PC-3 (cell line): ENCODE results near the gene CORO2B. TPM values are rescaled to one million over a fixed set of nuclear protein-coding genes. Genes with fewer than 3 reads are reported as not detected.

Experiments
- ATAC-seq: fragments of 200-7000 bp; cut with Tn5 transposase; 2 replicates; pipeline ENCODE4 v1.9.1; 2020; ENCODE audit warnings: mild to moderate bottlenecking, moderate library complexity
- BruUV-seq: library from RNA; stranded (reverse); fragments of 400-500 nt; replicated peaks from 2 replicates; lab custom pipeline; 2021; lab: Mats Ljungman, UMichigan
- CTCF ChIA-PET: fragments of 300-600 bp; sonication (Branson Sonifier 250); formaldehyde crosslinking; loops from one replicate; lab custom pipeline; 2022; ENCODE audit warnings: antibody characterized with exemption; lab: Charles Lee
- POLR2A ChIA-PET: fragments of 300-600 bp; sonication (Branson Sonifier 250); formaldehyde crosslinking; loops from one replicate; lab custom pipeline; 2022; ENCODE audit warnings: antibody characterized with exemption; ENCODE audit not compliant: unreplicated experiment; lab: Charles Lee
- DNase-seq: peaks from one replicate; pipeline ENCODE4 v3.0.0-alpha.2; 2015
- H2AFZ ChIP-seq: fragments of 300-600 bp; sonication (generic); 2 replicates; pipeline ENCODE4 v1.6.0; 2016; ENCODE audit warnings: antibody characterized with exemption, low read length
- H3F3A ChIP-seq: fragments of 300-600 bp; sonication (generic); one replicate; pipeline ENCODE4 v1.6.0; 2017; ENCODE audit warnings: antibody characterized with exemption, low read length, control low read depth, mild to moderate bottlenecking; ENCODE audit not compliant: unreplicated experiment
- H3K27ac ChIP-seq: fragments of 300-600 bp; sonication (generic); 2 replicates; pipeline ENCODE4 v1.5.1; 2016; ENCODE audit warnings: mild to moderate bottlenecking, low read length
- H3K27me3 ChIP-seq: fragments of 300-600 bp; sonication (generic); 2 replicates; pipeline ENCODE4 v1.6.1; 2016; ENCODE audit warnings: low read length, mixed read lengths
- H3K36me3 ChIP-seq: fragments of 300-600 bp; sonication (generic); 2 replicates; pipeline ENCODE4 v1.6.1; 2016; ENCODE audit warnings: low read depth, mixed run types, low read length, mixed read lengths
- H3K4me1 ChIP-seq: fragments of 300-600 bp; sonication (generic); 2 replicates; pipeline ENCODE4 v1.5.1; 2016; ENCODE audit warnings: low read length; ENCODE audit not compliant: insufficient read depth
- H3K4me2 ChIP-seq: fragments of 300-600 bp; sonication (generic); 2 replicates; pipeline ENCODE4 v1.6.0; 2016; ENCODE audit warnings: low read length
- H3K4me3 ChIP-seq: fragments of 300-600 bp; sonication (generic); 2 replicates; pipeline ENCODE4 v1.5.1; 2016; ENCODE audit warnings: mild to moderate bottlenecking, low read length, mixed read lengths
- H3K79me2 ChIP-seq: fragments of 300-600 bp; sonication (generic); 2 replicates; pipeline ENCODE4 v1.6.1; 2017; ENCODE audit warnings: low read length, mixed read lengths
- H3K9ac ChIP-seq: fragments of 300-600 bp; sonication (generic); 2 replicates; pipeline ENCODE4 v1.6.0; 2016; ENCODE audit warnings: mild to moderate bottlenecking, low read length
- H3K9me2 ChIP-seq: fragments of 300-600 bp; sonication (generic); replicated peaks from 2 replicates; pipeline ENCODE4 v1.6.1; 2016; ENCODE audit warnings: mixed run types, low read length, mixed read lengths
- H3K9me3 ChIP-seq: fragments of 300-600 bp; sonication (generic); 2 replicates; pipeline ENCODE4 v1.6.1; 2016; ENCODE audit warnings: low read length, mixed read lengths
- H4K20me1 ChIP-seq: fragments of 300-600 bp; sonication (generic); 2 replicates; pipeline ENCODE4 v1.6.1; 2016; ENCODE audit warnings: low read length, mixed read lengths
- EZH2 ChIP-seq: fragments of 300-600 bp; sonication (generic); IDR thresholded peaks from one replicate; pipeline ENCODE4 v1.6.1; 2017; ENCODE audit warnings: antibody characterized with exemption, mild to moderate bottlenecking, low read length; ENCODE audit not compliant: unreplicated experiment
- EZH2phosphoT487 ChIP-seq: fragments of 300-600 bp; sonication (generic); IDR thresholded peaks from 2 replicates; pipeline ENCODE4 v1.6.1; 2018; ENCODE audit warnings: mild to moderate bottlenecking, antibody characterized with exemption, low read length, borderline replicate concordance
- intact Hi-C: fragments of 100-400 bp; cut with micrococcal nuclease; formaldehyde crosslinking; loops from 2 replicates; pipeline ENCODE4 v1.9.0; 2023
- total RNA-seq: library from RNA; depleted of rRNA; stranded (reverse); fragments of >200 nt; gene quantifications from 2 replicates; pipeline ENCODE4 v1.2.3, GENCODE V29; 2014
- TF ChIP-seq, protein P1 (sequence below): fragments of 300-600 bp; sonication (generic); conservative IDR thresholded peaks from 2 replicates; pipeline ENCODE4 v1.5.1; 2017; ENCODE audit warnings: antibody characterized with exemption, low read depth, mild to moderate bottlenecking, low read length

Gene CORO2B
- total RNA-seq, 1 experiment from 2014 or later: 0.66 TPM

DNA sequence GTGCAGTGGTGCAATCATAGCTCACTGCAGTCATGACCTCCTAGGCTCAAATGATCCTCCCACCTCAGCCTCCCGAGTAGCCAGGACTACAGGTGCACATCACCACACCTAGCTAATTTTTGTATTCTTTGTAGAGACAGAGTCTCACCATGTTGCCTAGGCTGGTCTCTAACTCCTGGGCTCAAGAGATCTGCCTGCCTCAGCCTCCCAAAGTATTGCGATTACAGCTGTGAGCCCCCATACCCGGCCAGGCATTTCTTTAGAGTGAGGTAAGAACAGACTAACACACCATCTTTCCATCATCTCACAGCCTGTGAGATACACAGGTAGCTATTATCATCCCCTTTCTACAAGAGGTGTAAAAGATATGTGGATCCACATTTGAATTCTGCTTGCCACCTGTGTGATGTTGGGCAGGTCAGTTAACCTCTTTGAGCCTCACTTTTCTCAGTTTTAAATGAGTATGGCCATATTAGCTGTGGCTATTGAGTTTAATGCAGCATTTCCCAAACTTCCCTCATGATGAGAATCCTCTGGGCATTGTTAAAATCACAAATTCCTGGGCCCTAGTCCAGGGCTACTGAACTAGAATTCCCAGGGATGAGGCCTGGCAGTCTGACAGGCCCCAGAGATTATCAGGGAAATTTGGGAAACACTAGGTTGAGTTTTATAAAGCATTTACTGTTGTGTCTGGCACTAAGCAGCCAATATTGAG lies 195.9 kb downstream of the CORO2B start:
- Histone ChIP-seq H2AFZ (no peak overlapping the region), H3K79me2 (no peaks in the 10 kb centered on the region), H3K9me2 (no peaks in the 10 kb centered on the region), H4K20me1 (no peaks in the 10 kb centered on the region), H3K4me2 (no peak overlapping the region), H3K9me3 (no peaks in the 10 kb centered on the region), H3K27me3 (no peaks in the 10 kb centered on the region), H3K27ac (no peak overlapping the region), H3F3A (no peaks in the 10 kb centered on the region), H3K4me3 (no peak overlapping the region), H3K36me3 (peaks cover 17% of the 10 kb centered on the region; the same call in 1 of the 2 replicates), H3K4me1 (no peaks in the 10 kb centered on the region), H3K9ac (no peak overlapping the region)
- no peak for TF ChIP-seq EZH2
- no peak for TF ChIP-seq EZH2phosphoT487
- TF ChIP-seq, protein P1, sequence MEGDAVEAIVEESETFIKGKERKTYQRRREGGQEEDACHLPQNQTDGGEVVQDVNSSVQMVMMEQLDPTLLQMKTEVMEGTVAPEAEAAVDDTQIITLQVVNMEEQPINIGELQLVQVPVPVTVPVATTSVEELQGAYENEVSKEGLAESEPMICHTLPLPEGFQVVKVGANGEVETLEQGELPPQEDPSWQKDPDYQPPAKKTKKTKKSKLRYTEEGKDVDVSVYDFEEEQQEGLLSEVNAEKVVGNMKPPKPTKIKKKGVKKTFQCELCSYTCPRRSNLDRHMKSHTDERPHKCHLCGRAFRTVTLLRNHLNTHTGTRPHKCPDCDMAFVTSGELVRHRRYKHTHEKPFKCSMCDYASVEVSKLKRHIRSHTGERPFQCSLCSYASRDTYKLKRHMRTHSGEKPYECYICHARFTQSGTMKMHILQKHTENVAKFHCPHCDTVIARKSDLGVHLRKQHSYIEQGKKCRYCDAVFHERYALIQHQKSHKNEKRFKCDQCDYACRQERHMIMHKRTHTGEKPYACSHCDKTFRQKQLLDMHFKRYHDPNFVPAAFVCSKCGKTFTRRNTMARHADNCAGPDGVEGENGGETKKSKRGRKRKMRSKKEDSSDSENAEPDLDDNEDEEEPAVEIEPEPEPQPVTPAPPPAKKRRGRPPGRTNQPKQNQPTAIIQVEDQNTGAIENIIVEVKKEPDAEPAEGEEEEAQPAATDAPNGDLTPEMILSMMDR: no peak
- CTCF ChIA-PET: no interaction called here
- intact Hi-C loops: no loop called here
- POLR2A ChIA-PET: no interaction called here
- no peak for ATAC-seq
- no TSS peak for BruUV-seq
- DNase-seq: no peak

DNA sequence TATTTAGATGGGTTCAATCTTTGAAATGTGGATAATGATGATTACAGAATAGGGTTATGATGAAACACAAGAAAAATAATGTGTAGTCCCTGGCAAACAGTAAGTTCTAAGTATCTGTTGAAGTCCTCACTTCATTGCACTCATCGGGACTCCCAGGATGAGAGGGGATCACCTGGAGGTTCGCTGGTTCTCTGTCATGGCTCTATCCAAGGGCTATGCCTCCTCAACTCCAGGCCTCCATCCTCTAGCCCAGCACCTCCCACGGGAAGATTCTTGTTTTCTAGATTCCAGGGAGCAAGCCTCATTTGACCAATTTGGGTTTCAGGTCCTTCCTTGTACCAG lies 196.4 kb downstream of the CORO2B start:
- TF ChIP-seq EZH2phosphoT487: no peak
- H3K36me3 ChIP-seq: peaks cover 17% of the 10 kb centered on the region; the same call in 1 of the 2 replicates
- BruUV-seq: no TSS peak
- ChIA-PET CTCF (no interaction called here), POLR2A (no interaction called here)
- H3K9me2 ChIP-seq: no peaks in the 10 kb centered on the region
- no peaks in the 10 kb centered on the region for H3F3A ChIP-seq
- no peaks in the 10 kb centered on the region for H3K79me2 ChIP-seq
- intact Hi-C loops: no loop called here
- no peak overlapping the region for H3K9ac ChIP-seq
- H3K4me3 ChIP-seq: no peak overlapping the region
- no peak overlapping the region for H2AFZ ChIP-seq
- no peaks in the 10 kb centered on the region for H3K27me3 ChIP-seq
- no peak overlapping the region for H3K4me2 ChIP-seq
- no peak overlapping the region for H3K27ac ChIP-seq
- DNase-seq (no peak), ATAC-seq (no peak)
- H4K20me1 ChIP-seq: no peaks in the 10 kb centered on the region
- H3K9me3 ChIP-seq: no peaks in the 10 kb centered on the region
- H3K4me1 ChIP-seq: no peaks in the 10 kb centered on the region

DNA sequence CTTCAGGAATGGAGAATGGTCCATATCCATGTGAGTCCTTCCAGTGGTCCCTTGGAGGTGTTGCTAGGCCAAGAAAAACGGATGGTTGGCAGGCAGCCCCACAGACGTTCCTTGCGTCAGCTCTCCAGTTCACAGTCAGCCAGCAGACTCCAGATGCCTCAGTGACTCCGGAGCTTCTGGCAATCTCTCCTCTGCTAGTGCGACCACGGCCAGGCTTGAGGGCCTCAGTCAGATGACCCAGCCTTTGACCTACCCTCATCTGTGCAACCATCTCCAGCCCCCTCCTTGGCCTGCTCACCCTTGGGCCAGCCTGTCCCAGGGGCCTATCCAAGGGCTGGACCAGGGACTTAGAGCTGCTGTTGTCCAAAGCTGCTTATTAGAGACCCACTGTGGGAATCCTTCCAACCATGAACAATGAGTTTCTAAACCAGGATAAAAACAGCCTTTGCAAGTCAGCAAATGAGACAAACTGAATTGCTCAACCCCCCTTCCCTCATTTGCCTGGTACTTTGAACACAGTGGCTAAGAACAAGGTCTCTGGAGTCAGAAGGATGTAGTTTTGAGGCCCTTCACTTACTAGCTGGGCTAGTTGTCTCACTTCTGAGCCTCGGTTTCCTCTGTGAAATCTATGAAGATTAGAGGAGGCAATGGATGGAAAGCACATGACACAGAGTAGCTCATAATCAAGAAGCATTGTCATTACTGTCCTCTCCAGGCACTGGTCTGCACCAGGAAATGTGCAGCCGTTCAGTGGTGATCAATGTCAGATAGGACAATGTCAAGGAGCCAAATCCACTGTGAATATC lies 197.1 kb downstream of the CORO2B start:
- TF ChIP-seq, protein P1: no peak
- TF ChIP-seq EZH2phosphoT487 (no peak), EZH2 (no peak)
- Histone ChIP-seq H3K36me3 (peaks cover 17% of the 10 kb centered on the region), H3F3A (no peaks in the 10 kb centered on the region), H2AFZ (no peak overlapping the region), H4K20me1 (no peaks in the 10 kb centered on the region), H3K27ac (no peak overlapping the region), H3K27me3 (no peaks in the 10 kb centered on the region), H3K4me2 (no peak overlapping the region), H3K9ac (no peak overlapping the region), H3K4me1 (no peaks in the 10 kb centered on the region), H3K9me2 (no peaks in the 10 kb centered on the region), H3K4me3 (no peak overlapping the region), H3K9me3 (no peaks in the 10 kb centered on the region), H3K79me2 (no peaks in the 10 kb centered on the region)
- ChIA-PET POLR2A (no interaction called here), CTCF (no interaction called here)
- BruUV-seq: no TSS peak
- intact Hi-C loops: no loop called here
- DNase-seq: no peak
- no peak for ATAC-seq
